Esophagus squamous epithelium (tissue), 5 donors: Measurements from ENCODE around the gene PRELID2. TPM values are rescaled to one million over a fixed set of nuclear protein-coding genes. Genes with fewer than 3 reads are reported as not detected.

Experiments
- DNase-seq: peaks from one replicate; lab custom pipeline; 2025; lab: John Stamatoyannopoulos, UW
- H3K27ac ChIP-seq, 4 donors: fragments of 200-600 bp; sonication (generic); one replicate each; pipeline ENCODE4 v1.5.1; 2016 to 2019; ENCODE audit warnings: mild to moderate bottlenecking in 1 of 4
- H3K27me3 ChIP-seq, 4 donors: fragments of 200-600 bp; sonication (generic); 1 replicate in 3 of 4; 2 replicates in 1 of 4; pipeline versions ENCODE4 v1.5.1 to v1.6.0; 2017 to 2021; ENCODE audit warnings: antibody characterized with exemption in 1 of 4
- H3K36me3 ChIP-seq, 3 donors: fragments of 200-600 bp; sonication (generic); one replicate each; pipeline ENCODE4 v1.5.1; 2016 to 2019
- H3K4me1 ChIP-seq, 3 donors: fragments of 200-600 bp; sonication (generic); one replicate each; pipeline ENCODE4 v1.5.1; 2017 to 2019
- H3K4me3 ChIP-seq, 4 donors: fragments of 200-600 bp; sonication (generic); 1 replicate in 3 of 4; 2 replicates in 1 of 4; pipeline ENCODE4 v1.5.1; 2016 to 2019; ENCODE audit warnings: mild to moderate bottlenecking in 2 of 4, moderate library complexity in 1 of 4
- H3K9me3 ChIP-seq, 3 donors: fragments of 200-600 bp; sonication (generic); one replicate each; pipeline ENCODE4 v1.5.1; 2016 to 2019
- CTCF ChIP-seq, 6 experiments: fragments of 450-650 bp in 4 of 6; fragments of 200-600 bp in 2 of 6; sonication (generic) in 2 of 6; IDR thresholded peaks; one replicate each; pipeline ENCODE4 v1.5.1; 2016 to 2019; ENCODE audit warnings: antibody characterized with exemption in 6 of 6, mild to moderate bottlenecking in 4 of 6, moderate library complexity in 4 of 6
- POLR2A ChIP-seq, 4 donors: fragments of 450-650 bp; IDR thresholded peaks; one replicate each; pipeline ENCODE4 v1.6.1; 2017; ENCODE audit warnings: antibody characterized with exemption in 4 of 4, mild to moderate bottlenecking in 4 of 4, moderate library complexity in 3 of 4
- WGBS, 2 donors: methylation state at CpG; one replicate each; pipeline ENCODE4 v1.1.5; 2018; 5-methylcytosine and 5-hydroxymethylcytosine counted together
- intact Hi-C: fragments of 100-400 bp; cut with DNase I; formaldehyde crosslinking; loops from one replicate; pipeline ENCODE4 v1.15.0; 2022
- total RNA-seq, 4 donors: library from RNA; depleted of rRNA; stranded (reverse); fragments of >200 nt; gene quantifications; one replicate each; pipeline ENCODE4 v1.1.0, GENCODE V29; 2016
- donor health status: DM: yes; HTN: yes; CAD: no.

The PRELID2 gene
- total RNA-seq, 4 donors from 2014 or later, result 0.68 to 12.6 (median 6.5) TPM

- intact Hi-C loops, result no loop called here
- Histone ChIP-seq H3K27me3 (no peaks in the 10 kb centered on the region), H3K27ac (no peak overlapping the region), H3K4me3 (no peak overlapping the region), H3K9me3 (no peaks in the 10 kb centered on the region), H3K36me3 (peaks cover 0 to 23% (median 0%) of the 10 kb centered on the region in 3 donors), H3K4me1 (no peaks in the 10 kb centered on the region)
- no peak for TF ChIP-seq CTCF (IDR thresholded peaks at IDR 0.05)
- TF ChIP-seq POLR2A (IDR thresholded peaks at IDR 0.05), result no peak
- no peak for DNase-seq
- WGBS, 2 donors, result 85 to 91% methylated on average over 4 of the region's 4 CpGs
Measured at GRCh38 chr5:145818604-145819003, 16.5 kb downstream of the PRELID2 start.

- H3K9me3 ChIP-seq, result no peaks in the 10 kb centered on the region
- H3K27ac ChIP-seq, result no peak overlapping the region
- no peak overlapping the region for H3K4me3 ChIP-seq
- H3K27me3 ChIP-seq, result no peaks in the 10 kb centered on the region
- WGBS, 2 donors, result 67% methylated on average over 1 of the region's 1 CpG
- no peak for TF ChIP-seq CTCF (IDR thresholded peaks at IDR 0.05)
- no peak for TF ChIP-seq POLR2A (IDR thresholded peaks at IDR 0.05)
- intact Hi-C loops, result no loop called here
- peaks cover 0 to 26% (median 0%) of the 10 kb centered on the region in 3 donors for H3K36me3 ChIP-seq
- DNase-seq, result no peak
- H3K4me1 ChIP-seq, result no peaks in the 10 kb centered on the region
Measured at GRCh38 chr5:145812877-145813276, 22.3 kb downstream of the PRELID2 start.

- Histone ChIP-seq H3K36me3 (peaks cover 0 to 21% (median 0%) of the 10 kb centered on the region in 3 donors), H3K27me3 (no peaks in the 10 kb centered on the region), H3K4me3 (no peak overlapping the region), H3K4me1 (no peaks in the 10 kb centered on the region), H3K27ac (no peak overlapping the region), H3K9me3 (no peaks in the 10 kb centered on the region)
- TF ChIP-seq CTCF (IDR thresholded peaks at IDR 0.05) (peak in 2 of 6 experiments; percentile 23 to 50), POLR2A (IDR thresholded peaks at IDR 0.05) (no peak)
- intact Hi-C loops, result no loop called here
- DNase-seq, result no peak
- 83 to 84% methylated on average over 3 of the region's 3 CpGs for WGBS, 2 donors
Measured at GRCh38 chr5:145811834-145812625, 23.1 kb downstream of the PRELID2 start.

- Histone ChIP-seq H3K4me1 (peaks cover 0 to 9% (median 0%) of the 10 kb centered on the region in 3 donors), H3K4me3 (no peak overlapping the region), H3K36me3 (peaks cover 0 to 13% (median 0%) of the 10 kb centered on the region in 3 donors), H3K27ac (no peak overlapping the region), H3K9me3 (no peaks in the 10 kb centered on the region), H3K27me3 (no peaks in the 10 kb centered on the region)
- intact Hi-C loops, result no loop called here
- TF ChIP-seq POLR2A (IDR thresholded peaks at IDR 0.05) (no peak), CTCF (IDR thresholded peaks at IDR 0.05) (no peak)
- 85 to 90% methylated on average over 5 of the region's 5 CpGs for WGBS, 2 donors
- DNase-seq, result no peak
Measured at GRCh38 chr5:145806923-145807322, 28.2 kb downstream of the PRELID2 start.

- Histone ChIP-seq H3K4me1 (peaks cover 0 to 12% (median 0%) of the 10 kb centered on the region in 3 donors), H3K36me3 (peaks cover 0 to 4% (median 0%) of the 10 kb centered on the region in 3 donors), H3K4me3 (no peak overlapping the region), H3K27ac (no peak overlapping the region), H3K9me3 (no peaks in the 10 kb centered on the region), H3K27me3 (no peaks in the 10 kb centered on the region)
- 81 to 84% methylated on average over 4 of the region's 4 CpGs for WGBS, 2 donors
- TF ChIP-seq CTCF (IDR thresholded peaks at IDR 0.05) (no peak), POLR2A (IDR thresholded peaks at IDR 0.05) (no peak)
- intact Hi-C loops, result no loop called here
- DNase-seq, result no peak
Measured at GRCh38 chr5:145805819-145806218, 29.3 kb downstream of the PRELID2 start.
